GM19463 (cell line): ENCODE data around the gene CPN1.
"Not testable (repeated sequence)": the region's sequence is repeated elsewhere in the genome, so short reads cannot be mapped to it uniquely, and the experiment has no call there.

ENCODE experiments used
- ATAC-seq: cut with Tn5 transposase; IDR thresholded peaks from one replicate; pipeline ENCODE4 v1.9.1; 2021; ENCODE audit warnings: mild to moderate bottlenecking, moderate library complexity; ENCODE audit not compliant: unreplicated experiment

CPN1 gene

DNA sequence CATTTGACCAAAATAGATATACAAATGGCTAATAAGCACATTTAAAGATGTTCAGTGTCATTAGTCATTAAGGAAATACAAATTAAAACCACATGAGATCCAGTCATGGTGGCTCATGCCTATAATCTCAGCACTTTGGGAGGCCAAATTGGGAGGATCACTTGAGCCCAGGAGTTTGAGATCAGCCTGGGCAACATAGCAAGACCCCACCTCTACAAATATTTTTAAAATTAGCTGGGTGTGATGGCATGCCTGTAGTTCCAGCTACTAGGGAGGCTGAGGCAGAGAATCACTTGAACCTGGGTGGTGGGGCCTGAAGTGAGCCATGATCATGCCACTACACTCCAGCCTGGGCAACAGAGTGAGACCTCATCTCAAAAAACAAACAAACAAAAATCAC is 607 bp upstream of the CPN1 start:
- not testable (repeated sequence) for ATAC-seq

DNA sequence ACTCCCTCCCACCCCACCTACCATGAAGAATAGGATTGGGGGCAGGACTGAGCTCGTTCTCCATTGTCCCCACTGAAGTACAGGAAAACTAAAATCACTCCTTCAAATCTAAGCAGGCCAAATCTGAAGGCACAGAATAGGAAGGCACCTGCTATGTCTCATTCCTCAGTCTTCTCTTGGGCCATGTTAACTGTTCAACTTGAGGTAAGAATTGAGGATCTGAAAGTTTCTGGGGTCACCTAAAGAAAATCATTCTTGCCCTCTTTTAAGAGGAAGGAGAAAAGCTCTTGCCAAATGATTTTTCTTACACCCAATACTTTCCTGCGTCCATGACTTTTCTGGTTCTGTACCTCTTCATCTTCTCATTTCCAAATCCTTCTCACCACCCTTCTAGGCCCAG is 4.9 kb downstream of the CPN1 start:
- no peak for ATAC-seq

DNA sequence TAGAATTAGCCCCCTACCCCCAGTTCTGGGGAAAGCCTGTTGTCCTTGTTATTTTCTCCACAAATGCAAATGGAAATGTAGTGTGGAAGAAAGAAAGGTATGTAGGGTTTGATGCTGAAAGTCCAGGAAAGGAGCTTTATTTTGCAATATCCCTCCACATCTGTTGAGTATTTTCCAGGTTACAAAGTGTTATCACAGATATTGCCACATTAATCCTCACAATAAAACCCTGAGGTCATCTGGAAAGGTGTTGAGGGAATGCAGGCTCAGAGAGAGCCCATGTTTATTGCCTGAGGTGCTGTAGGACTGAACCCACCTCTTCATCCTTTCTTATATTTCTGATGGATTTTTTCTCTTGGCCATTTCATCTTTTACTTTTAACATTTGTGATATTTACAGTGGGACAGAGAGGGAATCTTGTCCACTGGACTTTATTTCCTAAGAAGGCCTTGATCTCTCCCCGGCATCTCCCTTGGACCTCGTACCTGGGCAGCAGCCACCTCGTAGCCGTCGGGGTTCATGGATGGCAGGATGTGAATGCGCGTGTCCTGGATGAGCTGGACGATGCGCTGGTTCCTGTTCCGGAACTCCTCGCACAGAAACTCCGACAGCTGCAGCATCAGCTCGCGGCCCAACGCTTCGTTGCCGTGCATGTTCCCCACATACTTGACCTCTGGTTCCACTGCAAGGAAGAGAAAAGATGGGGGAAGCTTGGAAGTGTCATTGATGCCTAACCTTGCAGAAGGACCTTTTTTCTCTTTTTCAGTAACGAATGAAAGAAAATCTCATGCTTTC is 6.0 kb downstream of the CPN1 start:
- no peak for ATAC-seq

DNA sequence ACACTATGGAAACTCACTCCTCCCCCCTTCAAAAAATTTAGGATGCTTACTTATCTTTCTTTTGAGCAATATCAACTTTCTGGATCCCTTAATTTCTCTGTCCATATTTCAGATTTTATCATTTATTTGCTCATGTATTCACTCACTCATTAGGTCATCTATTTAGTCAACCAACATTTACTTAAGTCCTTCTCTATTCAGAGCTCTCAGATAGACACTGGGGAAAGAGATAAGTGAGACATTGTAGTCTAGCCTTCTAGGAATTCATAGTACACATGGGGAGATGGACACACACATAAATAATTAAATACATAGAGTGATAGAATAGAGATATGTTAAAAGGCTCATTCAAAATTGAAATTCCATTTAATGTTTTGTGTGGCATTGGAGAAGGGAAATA is 9.2 kb downstream of the CPN1 start:
- ATAC-seq: no peak

DNA sequence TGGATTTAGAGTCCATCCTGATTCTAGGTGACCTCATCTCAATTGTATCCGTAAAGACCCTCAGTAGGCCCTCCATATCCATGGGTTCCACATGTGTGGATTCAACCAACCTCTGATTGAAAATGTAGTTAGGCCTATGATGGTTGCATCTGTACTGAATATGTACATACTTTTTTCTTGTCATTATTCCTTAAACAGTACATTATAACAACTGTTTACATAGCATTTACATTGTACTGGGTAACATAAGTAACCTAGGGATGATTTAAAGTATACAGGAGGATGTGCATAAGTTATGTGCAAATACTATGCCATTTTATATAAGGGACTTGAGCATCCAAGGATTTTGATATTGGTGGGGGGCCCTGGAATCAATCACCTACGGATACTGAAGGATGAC is 10.1 kb downstream of the CPN1 start:
- ATAC-seq: no peak

DNA sequence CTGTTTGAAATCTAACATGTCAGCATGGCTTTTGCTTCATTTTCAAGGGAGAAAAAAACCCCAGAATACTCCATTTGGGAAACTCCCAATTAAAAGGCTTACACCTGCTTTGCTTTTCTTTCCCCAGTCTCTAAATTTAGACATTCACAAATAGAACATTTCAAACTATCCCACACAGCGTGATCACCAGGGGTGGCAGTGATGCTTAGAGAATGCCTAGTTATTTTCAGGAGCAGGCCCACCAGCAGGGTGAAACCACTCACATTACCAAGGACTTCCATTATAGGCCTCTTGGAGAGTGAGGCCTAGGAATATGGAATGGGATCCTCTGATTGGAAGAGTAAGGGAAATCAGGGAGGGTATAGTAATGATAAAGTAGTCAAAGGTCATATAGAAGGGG is 14.2 kb downstream of the CPN1 start:
- ATAC-seq: no peak

DNA sequence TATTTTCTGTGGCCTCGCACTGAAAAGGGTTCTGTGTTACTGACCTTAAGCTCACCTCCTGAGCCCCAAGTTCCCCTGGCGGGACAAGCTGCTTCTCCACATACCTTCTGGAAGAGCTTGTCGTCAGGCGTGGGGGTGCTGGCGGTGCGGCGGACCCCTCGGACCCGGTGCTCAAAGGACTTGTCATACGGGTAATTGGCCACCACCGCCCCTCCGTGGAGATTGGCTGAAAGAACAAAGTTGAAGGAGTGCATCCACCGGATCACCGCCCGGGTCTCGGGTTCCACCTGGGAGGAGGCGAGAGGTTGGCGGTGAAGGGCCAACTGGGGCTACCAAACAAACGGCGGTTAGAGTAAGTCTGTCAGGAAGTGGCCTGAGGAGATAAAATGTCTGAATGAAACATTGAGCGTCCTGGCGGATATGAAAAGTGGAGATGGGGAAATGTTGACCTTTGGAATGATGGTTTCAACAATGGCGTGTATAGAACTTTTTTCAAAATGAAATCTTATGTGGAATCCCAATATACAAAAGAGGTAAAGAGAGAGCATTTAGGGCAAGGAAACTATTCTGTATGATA is 16.5 kb downstream of the CPN1 start:
- no peak for ATAC-seq

DNA sequence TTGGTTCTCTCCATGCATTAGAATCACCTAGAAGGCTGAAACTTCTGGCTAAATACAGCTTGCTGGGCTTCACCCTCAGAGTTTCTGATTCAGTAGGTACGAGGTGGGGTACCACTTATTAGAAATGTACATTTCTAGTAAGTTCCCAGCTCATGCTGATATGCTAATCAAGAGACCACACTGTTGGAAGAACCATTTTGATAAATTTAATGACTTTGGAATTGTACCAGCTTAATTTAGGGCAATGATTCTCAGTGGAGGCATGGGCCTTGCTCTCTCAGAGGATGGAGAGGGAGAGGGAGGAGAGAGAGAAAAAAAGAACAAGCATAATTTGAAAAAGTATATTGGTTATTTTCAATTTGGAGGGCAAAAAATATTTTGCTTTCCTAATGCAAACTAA is 20.3 kb downstream of the CPN1 start:
- ATAC-seq: no peak

DNA sequence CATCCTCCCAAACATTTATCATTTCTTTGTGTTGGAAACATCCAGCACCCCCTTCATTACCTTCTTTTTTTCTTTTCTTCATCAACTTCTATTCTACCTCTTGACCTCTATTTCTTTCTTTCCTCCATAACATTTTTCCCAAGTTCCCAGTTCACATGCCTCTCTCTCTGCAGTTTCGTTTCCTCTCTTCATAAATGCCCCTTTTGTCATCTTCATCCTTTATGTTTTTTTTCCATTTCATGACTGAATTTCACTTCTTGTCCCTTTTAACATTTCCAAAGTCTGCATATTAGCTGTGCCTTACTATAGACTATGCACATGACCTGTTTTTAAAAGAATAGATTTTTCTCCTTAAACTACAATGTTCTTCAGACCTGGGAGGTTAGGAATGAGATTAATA is 23.7 kb downstream of the CPN1 start:
- no peak for ATAC-seq

DNA sequence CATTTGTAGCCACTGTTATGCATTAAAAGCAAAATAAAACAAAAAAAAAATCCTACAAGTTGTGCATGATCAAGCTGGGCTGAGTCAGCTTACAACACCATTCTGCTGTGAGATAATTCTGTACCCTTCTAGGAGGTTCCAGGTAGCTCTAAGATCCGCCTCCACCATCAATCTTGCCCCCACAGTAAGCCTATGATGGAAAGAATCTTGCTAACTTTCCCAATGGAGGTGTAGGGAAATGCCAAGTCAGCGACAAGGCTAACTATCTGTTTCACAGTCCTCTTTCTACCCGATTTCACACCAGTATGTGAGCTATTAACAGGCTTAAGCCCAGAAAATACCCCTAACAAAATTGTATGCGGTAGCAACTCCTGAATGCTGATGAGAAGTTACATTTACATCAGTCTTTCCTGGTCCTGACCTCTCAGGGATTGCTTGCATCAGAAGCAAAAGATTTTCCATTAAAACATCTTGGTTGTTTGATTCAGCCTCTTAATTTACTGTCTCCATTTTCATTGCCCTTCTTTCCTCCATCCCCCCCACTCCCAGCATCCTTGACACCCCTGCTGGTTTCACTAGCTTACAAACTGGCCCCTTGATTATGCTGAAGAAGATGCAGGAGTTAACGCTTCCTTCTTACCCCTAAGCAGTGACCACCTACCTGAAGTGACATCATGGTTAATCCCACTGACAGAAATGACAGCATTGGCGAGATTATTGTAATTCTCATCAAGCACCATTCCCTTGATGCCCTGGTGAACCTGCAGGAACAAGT is 27.8 kb downstream of the CPN1 start:
- no peak for ATAC-seq

DNA sequence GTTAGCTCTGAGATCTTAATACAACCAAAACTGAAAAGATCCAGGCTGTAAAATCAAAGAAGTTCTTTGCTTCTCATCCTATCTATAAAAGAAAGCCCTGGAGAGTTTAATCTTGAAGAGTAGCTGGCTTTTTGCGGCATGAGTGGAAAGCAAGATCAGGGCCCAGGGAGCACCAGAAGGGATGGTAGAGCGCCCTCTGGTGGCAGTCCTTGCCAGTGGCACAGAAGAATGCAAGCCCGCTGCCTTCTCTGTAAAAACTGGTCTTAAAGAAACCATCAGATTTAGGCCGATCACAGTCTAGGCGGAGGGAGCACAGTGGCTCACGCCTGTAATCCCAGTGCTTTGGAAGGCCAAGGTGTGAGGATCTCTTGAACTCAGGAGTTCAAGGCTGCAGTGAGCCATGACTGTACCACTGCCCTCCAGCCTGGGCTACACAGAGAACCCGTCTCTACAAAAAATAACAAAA is 35.6 kb downstream of the CPN1 start:
- ATAC-seq: peak; percentile 76

DNA sequence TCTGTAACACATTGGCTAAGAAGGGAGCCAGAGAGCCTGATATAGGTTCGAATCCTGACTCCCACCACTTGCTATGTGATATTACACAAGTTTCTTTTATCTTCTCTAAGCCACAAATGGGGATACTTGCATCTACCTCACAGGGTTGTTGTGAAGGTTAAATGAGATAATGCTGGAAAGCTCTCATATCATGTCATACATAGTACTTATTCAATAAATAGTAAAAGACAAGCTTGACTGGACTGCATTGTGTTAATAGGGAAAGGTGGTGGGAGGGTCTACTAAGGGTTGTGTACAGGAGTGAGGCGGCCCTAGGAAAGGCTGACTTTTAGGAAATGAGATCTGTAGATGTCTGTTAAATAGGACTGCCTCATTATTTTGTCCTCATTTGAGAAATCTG is 36.1 kb downstream of the CPN1 start:
- no peak for ATAC-seq

DNA sequence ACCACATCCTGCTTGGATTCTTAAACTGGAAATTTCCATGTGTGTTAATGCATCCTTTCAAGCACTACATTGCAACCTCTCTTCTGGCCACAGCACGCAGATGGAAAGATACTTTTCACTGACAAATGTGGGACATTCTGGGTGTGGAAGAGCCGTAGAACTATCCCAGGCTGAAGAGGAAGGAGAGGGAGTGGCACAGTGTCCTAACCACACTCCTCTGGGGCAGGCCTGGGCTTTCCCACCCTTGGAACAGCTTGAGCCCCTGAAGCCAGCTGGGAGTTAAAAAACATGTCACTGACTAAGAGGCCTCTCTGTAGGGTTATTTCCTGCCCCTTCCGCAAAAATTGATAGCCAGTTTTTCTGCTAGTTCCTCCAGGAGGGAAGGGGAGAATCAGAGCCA is 37.9 kb downstream of the CPN1 start:
- ATAC-seq: no peak

DNA sequence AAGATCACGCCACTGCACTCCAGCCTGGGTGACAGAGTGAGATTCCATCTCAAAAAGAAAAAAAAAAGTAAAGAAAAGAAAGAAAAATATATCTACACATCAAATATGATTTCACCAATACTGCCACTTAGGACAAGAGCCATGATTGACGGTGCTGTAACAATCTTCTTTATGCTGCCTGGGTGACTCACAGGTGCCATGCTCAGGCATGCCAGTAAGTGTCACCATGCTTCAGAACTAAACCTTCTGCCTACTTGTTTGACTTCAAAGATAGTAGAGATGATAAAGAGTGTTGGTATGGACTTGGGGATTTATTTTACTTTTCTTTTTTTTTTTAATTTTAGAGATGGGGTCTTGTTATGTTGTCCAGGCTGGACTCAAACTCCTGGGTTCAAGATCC is 38.3 kb downstream of the CPN1 start:
- no peak for ATAC-seq

DNA sequence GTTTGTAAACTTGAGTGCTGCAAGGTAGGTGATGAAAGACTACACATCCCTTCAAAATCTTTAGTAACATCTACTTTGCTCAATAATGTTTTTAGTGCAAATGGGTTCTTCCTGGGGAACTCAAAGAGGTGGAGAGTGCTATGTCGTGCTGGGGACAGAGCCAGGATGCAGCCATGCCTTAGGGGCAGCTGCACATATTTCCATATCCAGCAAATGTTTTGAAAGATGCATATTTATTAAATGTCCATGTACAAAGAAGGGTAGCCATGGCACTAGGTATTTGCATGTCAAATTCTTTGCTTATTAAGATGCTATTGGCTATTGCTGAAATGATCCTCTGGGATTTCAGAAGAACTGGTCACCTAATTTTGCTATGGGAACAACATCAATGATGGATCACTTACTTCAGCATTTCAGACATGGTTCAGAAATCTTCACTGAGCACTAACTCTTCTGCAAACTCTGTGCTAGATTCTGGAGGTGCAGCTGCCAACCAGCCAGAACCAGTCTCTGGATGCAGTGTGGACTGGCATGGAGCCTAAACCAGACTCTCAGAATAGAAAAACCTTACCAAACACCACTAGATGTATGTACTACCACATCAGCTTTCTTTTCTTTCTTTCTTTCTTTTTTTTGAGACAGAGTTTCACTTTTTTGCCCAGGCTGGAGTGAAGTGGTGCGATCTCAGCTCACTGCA is 40.2 kb downstream of the CPN1 start:
- ATAC-seq: no peak

DNA sequence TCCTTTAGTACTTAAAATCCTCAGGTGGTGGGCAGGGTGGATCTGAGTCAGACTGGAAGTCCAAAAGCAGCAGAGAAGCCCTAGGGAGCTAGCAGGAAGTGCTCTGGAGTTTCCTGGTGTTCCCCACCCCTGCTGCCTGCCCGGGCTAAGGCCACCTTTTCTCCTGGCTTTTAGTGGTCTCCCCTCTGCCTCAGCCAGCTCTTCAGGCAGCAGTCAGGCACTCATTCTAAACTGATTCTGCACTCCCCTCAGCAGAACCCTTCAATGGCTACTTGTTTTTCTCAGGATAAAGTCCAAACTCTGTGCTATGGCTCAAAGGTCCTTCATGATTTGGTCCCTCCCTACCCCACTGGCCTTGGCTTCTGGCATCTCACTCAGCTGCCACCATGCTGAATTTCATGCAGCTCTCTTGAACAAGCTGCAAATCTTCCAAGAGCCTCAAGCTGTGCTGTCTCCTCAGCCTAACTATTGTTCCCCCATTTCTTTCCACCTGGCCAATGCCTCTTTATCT is 43.1 kb downstream of the CPN1 start:
- no peak for ATAC-seq

DNA sequence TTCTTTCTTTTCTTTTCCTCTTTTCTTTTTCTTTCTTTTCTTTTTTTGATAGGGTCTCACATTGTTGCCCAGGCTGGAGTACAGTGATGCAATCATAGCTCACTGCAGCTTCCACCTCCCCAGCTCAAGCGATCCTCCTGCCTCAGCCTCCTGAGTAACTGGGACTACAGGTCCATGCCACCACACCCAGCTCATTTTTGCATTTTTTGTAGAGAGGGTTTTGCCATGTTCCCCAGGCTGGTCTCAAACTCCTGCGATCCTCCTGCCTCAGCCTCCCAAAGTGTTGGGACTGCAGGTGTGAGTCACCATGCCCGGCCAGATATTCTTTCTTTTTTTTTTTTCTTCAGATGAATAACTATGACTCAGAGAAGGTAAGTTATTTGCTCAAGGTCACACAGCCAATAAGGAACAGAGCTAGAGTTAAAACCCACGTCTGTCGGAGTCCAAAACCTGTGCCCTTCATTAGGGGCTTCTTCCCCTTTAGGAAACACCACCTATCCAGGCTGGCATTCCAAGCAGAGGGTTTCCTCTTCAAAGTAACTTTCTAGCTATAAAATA is 43.8 kb downstream of the CPN1 start:
- ATAC-seq: no peak

DNA sequence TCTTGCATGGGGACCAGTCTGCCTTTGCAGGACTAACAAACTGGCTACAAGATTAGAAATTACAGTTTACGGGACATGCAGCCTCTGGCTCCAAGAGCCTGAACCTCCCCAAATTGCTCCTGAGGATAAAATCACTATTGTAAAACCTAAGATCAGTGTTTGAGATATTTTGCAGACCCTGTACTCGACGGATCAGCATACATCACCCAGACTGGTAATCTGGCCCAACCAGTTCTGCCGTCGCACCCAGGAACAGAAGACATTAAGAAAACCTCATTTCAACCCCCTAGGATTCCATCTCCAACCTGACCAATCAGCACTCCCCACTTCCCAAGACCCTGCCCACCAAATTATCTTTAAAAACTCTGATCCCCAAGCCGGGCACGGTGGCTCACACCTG is 44.8 kb downstream of the CPN1 start:
- no peak for ATAC-seq

DNA sequence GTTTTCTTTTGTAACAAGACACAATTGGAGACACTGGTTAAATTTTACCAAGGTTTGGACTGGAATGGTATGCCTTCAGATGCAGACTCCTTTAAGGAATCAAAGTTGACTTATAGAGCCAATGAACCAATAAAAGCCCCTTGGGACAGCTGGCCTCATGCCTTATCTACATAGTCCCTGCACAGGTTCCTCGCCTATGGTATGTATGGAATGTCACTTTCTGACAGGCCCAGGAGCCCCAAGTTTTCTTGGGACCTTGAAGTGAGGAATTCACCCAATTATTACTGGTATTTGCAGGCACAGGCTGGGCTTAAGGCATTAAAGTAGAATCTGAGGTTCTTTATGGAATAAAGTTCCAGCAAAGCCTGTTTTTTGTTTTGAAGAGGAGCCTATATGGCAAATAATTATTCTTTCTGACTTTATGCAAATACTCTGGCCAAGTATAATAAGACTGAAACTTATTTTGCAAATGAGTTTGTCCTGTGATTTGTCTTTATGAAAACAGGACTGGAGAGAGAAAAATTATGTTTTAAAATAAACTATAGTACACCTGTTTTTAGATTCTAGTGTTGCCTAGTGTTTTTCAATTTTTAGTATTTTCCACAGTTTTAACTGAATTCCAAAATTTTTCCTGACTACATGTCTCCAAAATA is 47.8 kb downstream of the CPN1 start:
- no peak for ATAC-seq

DNA sequence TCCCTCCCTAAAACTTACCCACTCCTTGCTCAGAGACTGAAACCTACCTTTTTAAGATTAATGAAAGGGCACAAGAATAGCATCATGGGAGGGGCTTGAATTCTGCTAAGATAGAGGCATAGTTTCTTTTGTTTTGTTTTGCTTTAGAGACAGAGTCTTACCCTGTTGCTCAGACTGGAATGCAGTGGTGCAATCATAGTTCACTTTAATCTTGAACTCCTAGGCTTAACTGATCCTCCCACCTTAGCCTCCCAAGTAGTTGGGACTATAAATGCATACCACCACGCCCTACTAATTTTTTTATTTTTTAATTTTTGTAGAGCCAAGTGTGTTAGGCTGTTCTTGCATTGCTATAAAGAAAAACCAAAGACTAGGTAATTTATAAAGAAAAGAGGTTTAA is 54.3 kb downstream of the CPN1 start:
- ATAC-seq: no peak
